GM12891 (cell line): ENCODE data around the gene CCDC197.

Experiments
- DNase-seq: peaks from one replicate; pipeline ENCODE4 v3.0.0; 2011; ENCODE audit warnings: low spot score; ENCODE audit not compliant: insufficient read length
- FAIRE-seq: peaks from 2 replicates; lab custom pipeline; 2011; peaks lifted over from hg19 to GRCh38; lab: Jason Lieb, UNC
- PAX5 ChIP-seq: IDR thresholded peaks from 2 replicates; pipeline ENCODE4 v1.6.1; 2011; ENCODE audit warnings: low read length, moderate library complexity, mild to moderate bottlenecking; ENCODE audit not compliant: insufficient read depth, severe bottlenecking
- POLR2A ChIP-seq: IDR thresholded peaks from 2 replicates; pipeline ENCODE4 v1.6.1; 2011; ENCODE audit warnings: low read depth, low read length, control low read depth
- POLR2AphosphoS5 ChIP-seq: IDR thresholded peaks from 2 replicates; pipeline ENCODE4 v1.6.1; 2011; ENCODE audit warnings: low read depth, low read length, control low read depth
- POU2F2 ChIP-seq: IDR thresholded peaks from 2 replicates; pipeline ENCODE4 v1.6.1; 2011; ENCODE audit warnings: low read depth, mild to moderate bottlenecking, control low read depth, low read length, moderate library complexity
- SPI1 ChIP-seq: IDR thresholded peaks from 2 replicates; pipeline ENCODE4 v1.6.1; 2011; ENCODE audit warnings: low read depth, low read length, control low read depth
- TAF1 ChIP-seq: IDR thresholded peaks from 2 replicates; pipeline ENCODE4 v1.6.1; 2011; ENCODE audit warnings: low read depth, low read length, control low read depth

CCDC197 gene

DNA sequence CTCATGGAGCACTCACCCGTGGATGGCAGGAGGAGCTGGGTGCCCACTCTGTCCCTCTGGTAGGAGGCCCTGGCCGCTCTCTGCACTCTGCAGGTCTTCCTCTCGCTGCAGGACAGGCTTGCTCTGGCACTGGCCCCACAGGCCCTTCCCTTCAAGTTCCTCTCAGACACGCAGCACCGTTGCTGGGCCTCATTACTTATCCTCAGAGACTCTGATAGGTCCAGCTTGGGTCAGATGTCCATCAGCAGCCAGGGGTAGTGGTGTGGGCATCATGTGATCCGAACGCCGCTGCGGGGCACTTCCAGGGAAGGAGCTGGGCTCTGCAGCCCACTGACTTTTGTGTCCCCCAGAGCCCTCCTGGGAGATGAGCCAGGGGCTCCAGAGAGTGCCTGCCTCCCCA is 40.9 kb downstream of the CCDC197 start:
- DNase-seq (no peak), FAIRE-seq (no peak)
- no peak for TF ChIP-seq PAX5
- TF ChIP-seq TAF1, result no peak
- TF ChIP-seq POLR2AphosphoS5, result no peak
- no peak for TF ChIP-seq POU2F2
- TF ChIP-seq SPI1, result no peak
- TF ChIP-seq POLR2A, result no peak

DNA sequence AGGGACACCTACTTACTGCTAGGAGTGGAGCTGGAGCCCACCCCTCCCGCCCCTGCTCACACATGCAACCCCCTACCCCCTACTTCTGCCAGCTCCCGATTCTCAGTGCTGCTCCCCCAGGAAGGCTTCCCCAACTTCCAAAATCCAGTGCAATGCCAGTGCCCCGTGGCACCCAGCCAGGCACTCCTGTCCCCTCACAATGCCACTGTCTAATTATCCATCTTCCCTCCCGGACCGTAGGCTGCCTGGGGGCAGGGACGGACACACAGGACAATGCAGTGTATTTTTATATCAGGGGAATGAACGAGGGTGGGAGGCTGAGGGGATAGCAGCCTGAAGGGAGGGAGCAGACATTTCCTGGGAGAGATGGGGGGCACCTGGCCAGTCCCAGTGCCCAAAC is 41.4 kb downstream of the CCDC197 start:
- DNase-seq (no peak), FAIRE-seq (no peak)
- TF ChIP-seq POU2F2, result no peak
- no peak for TF ChIP-seq POLR2AphosphoS5
- no peak for TF ChIP-seq TAF1
- TF ChIP-seq POLR2A, result no peak
- no peak for TF ChIP-seq SPI1

DNA sequence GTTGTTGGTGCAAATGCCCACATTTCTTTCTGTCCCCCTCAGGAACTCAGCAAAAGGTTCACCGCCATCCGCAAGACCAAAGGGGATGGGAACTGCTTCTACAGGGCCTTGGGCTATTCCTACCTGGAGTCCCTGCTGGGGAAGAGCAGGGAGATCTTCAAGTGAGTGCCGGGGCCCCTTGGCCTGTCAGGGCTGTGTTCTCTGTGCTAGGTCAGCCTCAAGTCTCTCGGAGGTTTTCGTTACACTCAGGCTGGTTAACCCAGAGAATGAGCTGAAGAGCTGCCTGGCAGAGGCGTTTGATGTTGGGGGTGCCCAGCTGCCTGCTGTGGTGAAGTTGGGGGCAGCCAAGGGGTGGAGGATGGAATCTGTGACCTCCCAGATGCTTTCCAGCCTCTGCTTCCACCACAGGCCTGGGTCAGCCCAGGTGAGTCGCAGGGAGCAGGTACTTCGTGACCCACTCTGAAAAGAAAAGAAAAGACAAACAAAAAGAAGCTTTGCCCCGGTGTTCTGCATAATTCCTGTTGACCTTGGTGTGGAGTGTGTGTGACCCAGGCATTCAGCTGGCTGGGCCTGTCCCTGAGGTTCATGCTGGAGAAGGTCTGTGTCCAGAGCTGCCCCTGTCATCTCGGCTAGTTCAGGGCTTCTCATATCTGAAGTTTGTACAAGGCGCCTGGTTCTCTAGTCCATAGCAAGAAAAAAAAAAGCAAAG is 42.0 kb downstream of the CCDC197 start:
- FAIRE-seq, result no peak
- TF ChIP-seq SPI1 (no peak), TAF1 (no peak), POU2F2 (no peak), POLR2AphosphoS5 (no peak), PAX5 (no peak), POLR2A (no peak)

DNA sequence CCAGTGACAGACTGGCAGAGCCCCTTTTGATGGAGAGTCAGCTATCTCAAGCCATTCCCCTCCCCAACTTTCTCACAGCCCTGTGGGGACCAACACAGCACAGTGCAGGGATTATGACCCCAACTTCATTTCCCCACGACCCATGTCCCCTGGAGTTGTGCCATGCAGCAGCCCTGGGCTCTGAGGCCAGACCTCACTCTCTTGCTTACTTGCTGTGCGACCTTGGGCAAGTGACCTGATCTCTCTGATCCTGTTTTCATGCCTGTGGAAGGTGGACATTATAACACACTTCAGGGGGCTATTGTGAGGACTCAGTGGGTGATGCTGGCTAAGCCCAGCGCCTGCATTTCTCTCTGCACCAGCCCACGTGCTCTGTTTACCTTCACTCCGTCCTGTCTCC is 43.1 kb downstream of the CCDC197 start:
- FAIRE-seq, result no peak
- no peak for TF ChIP-seq POU2F2
- TF ChIP-seq SPI1, result no peak
- TF ChIP-seq POLR2AphosphoS5, result no peak
- DNase-seq, result no peak

More for the DNA sequence above, 42.0 kb downstream of the CCDC197 start:
- no peak for DNase-seq

DNA sequence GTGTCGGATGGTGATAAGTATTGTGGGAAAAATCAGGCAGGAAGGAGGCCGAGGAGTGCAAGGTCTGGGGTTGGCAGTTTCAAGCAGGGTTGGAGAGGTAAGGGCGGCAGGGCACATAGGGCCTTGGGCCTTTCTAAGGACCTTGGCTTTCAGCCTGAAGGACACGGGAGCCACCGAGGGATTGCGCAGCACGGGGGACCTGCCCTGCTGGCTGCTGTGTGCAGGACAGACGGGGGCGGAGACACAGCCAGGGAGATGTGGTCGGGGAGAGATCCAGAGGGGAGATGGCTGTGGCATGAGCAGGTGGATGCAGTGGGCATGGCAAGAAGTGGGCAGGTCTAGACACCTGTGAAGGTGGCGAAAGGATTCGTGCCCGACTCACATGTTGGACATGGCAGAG is 43.7 kb downstream of the CCDC197 start:
- FAIRE-seq, result no peak

DNA sequence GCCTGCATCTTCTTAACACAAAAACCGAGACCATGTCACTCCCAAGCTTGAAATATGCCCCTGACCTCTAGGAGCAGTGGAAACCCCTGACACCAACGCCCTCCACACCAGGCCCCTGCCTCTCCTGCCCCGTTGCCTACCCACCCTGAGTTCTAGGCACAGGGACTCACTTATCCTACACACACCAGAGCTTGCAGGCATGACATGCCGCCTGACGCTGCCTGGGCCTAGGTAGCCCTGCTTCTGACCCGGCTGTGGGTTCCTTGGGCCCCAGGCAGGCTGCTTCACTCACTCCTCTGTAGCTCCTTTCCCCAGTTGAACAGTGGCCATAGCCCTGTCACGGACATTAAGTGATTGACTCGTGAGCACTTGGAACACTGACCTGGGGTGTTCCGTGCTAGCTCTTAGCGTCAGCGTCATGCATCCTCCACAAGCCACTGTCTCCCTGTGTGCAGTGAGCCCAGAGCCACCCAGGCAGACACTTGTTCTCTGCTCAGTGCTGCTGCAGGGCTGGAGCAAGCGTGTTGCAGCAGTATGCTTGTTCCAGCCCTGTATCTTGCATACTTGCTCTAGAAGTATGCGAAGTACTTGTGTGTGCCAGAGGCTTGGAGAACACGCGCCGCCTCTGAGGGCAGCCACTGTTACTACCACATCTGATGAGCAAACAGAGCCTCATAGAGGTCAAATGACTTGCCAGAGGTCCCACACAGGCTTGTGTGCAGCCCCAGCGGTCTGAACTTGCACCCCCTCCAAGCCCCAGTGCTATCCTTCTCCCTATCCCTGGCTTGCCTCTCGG is 44.6 kb downstream of the CCDC197 start:
- TF ChIP-seq TAF1 (no peak), POLR2A (no peak), SPI1 (no peak), POU2F2 (no peak), PAX5 (no peak), POLR2AphosphoS5 (no peak)
- DNase-seq, result no peak
- FAIRE-seq, result peak; percentile 61

More for the DNA sequence above, 43.7 kb downstream of the CCDC197 start:
- TF ChIP-seq POLR2AphosphoS5 (no peak), SPI1 (no peak), TAF1 (no peak), POLR2A (no peak), PAX5 (no peak), POU2F2 (no peak)
- DNase-seq, result no peak

DNA sequence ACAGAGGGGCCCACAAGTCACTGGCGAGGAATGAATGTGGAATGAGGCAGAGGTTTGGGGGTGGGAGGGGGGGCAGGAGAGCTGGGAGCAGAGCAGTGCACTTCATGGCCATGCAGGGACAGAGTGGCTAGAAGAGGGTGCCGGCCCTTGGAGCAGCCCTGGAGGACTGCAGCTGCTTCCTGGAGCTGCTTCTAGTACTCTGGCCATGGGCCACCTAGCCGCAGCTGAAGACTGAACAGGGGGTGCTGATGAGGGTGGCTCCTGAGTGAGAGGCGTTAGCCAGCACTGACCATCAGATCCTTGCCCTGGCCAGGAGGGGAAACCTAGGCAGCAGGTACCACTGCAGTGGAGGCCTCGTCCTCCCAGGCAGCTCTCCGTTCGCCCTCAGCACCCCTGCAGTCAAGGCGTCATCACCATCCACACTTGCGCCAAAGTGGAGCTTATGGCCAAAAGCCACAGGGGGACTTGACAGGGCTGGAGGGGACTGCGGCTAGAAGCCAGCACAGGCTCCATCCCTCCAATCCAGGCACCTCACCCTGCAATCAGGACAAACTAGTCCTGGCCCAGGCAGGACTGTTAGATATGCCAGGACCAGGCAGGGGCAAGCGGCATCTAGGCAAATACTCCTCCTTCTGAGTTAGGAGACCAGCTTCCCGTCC is 45.5 kb downstream of the CCDC197 start:
- FAIRE-seq, result no peak
- DNase-seq, result no peak
- TF ChIP-seq SPI1 (no peak), PAX5 (no peak), POU2F2 (no peak), TAF1 (no peak), POLR2A (no peak), POLR2AphosphoS5 (no peak)

DNA sequence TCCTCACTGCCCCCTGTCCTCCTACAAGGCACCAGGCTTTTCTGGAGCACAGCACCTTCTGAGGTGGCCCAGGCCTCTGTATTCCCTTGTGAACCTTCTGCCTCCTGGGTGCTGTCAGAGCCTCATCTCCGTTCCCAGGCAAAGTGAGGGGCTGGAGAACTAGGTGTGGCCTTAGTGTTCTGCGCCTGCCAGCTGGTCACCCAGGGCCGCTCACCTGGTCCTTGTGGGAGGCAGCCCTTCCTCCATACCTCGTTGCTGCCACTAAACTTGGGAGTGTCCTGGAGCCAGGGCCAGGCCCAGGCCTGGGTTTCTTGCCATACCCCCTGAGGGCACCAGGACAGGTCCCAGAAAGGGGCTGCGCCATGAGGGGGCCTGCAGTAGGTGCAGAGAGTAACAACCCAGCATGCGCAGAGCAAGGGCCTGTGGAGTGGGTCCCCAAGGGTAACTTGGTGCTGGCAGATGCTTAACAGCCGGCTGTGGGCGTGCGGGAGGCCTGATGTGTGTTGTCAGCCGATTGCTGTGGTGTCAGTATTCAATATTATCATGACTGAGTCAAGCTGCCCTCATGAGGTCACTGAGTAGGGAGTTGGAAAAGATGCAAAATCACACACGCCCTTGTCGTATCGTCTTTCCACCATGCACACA is 46.1 kb downstream of the CCDC197 start:
- FAIRE-seq (no peak), DNase-seq (no peak)
- TF ChIP-seq POLR2AphosphoS5, result no peak
- TF ChIP-seq TAF1, result no peak
- TF ChIP-seq SPI1, result no peak
- no peak for TF ChIP-seq PAX5
- TF ChIP-seq POU2F2, result no peak
- TF ChIP-seq POLR2A, result no peak
